MM.1S (cell line): ENCODE measurements around the gene STARD5.
A peak's percentile ranks its signal among the peaks of the same experiment; 100 is the strongest.

Source experiments
- DNase-seq: peaks from one replicate; pipeline ENCODE4 v3.0.0-alpha.2; 2015
- H2AFZ ChIP-seq: fragments of 300-600 bp; sonication (generic); 2 replicates; pipeline ENCODE4 v1.6.0; 2016; ENCODE audit warnings: antibody characterized with exemption, low read length
- H3F3A ChIP-seq: fragments of 300-600 bp; sonication (generic); 2 replicates; pipeline ENCODE4 v1.6.1; 2016; ENCODE audit warnings: mild to moderate bottlenecking, antibody characterized with exemption, low read length, moderate library complexity, mixed read lengths; ENCODE audit not compliant: insufficient read depth
- H3K27ac ChIP-seq: fragments of 300-600 bp; sonication (generic); 2 replicates; pipeline ENCODE4 v1.5.1; 2016; ENCODE audit warnings: mild to moderate bottlenecking, low read length
- H3K27me3 ChIP-seq: fragments of 300-600 bp; sonication (generic); replicated peaks from 2 replicates; pipeline ENCODE4 v1.6.0; 2016; ENCODE audit warnings: low read length; ENCODE audit not compliant: insufficient read depth
- H3K36me3 ChIP-seq: fragments of 300-600 bp; sonication (generic); replicated peaks from 2 replicates; pipeline ENCODE4 v1.6.1; 2016; ENCODE audit warnings: mild to moderate bottlenecking, low read length, mixed read lengths; ENCODE audit not compliant: insufficient read depth
- H3K4me1 ChIP-seq: fragments of 300-600 bp; sonication (generic); 2 replicates; pipeline ENCODE4 v1.6.1; 2016; ENCODE audit warnings: low read length, mixed read lengths
- H3K4me2 ChIP-seq: fragments of 300-600 bp; sonication (generic); 2 replicates; pipeline ENCODE4 v1.6.0; 2016; ENCODE audit warnings: low read depth, low read length
- H3K4me3 ChIP-seq: fragments of 300-600 bp; sonication (generic); 2 replicates; pipeline ENCODE4 v1.5.1; 2016; ENCODE audit warnings: low read length, mixed read lengths
- H3K79me2 ChIP-seq: fragments of 300-600 bp; sonication (generic); 2 replicates; pipeline ENCODE4 v1.6.1; 2016; ENCODE audit warnings: mixed run types, low read length, mixed read lengths
- H3K9ac ChIP-seq: fragments of 300-600 bp; sonication (generic); 2 replicates; pipeline ENCODE4 v1.6.1; 2016; ENCODE audit warnings: low read length, mixed read lengths
- H3K9me2 ChIP-seq: fragments of 300-600 bp; sonication (generic); replicated peaks from 2 replicates; pipeline ENCODE4 v1.6.1; 2016; ENCODE audit warnings: mild to moderate bottlenecking, low read length, mixed read lengths; ENCODE audit not compliant: insufficient read depth
- H3K9me3 ChIP-seq: fragments of 300-600 bp; sonication (generic); replicated peaks from 2 replicates; pipeline ENCODE4 v1.6.1; 2016; ENCODE audit warnings: mild to moderate bottlenecking, low read length, mixed read lengths; ENCODE audit not compliant: insufficient read depth
- H4K20me1 ChIP-seq: fragments of 300-600 bp; sonication (generic); 2 replicates; pipeline ENCODE4 v1.6.1; 2016; ENCODE audit warnings: mild to moderate bottlenecking, low read length, moderate library complexity, mixed read lengths; ENCODE audit not compliant: insufficient read depth
- EZH2 ChIP-seq: fragments of 300-600 bp; sonication (generic); optimal IDR thresholded peaks from 2 replicates; pipeline ENCODE3; 2017; ENCODE audit warnings: low read depth, mild to moderate bottlenecking, antibody characterized with exemption, low read length, mixed read lengths
- EZH2phosphoT487 ChIP-seq: fragments of 300-600 bp; sonication (generic); IDR thresholded peaks from 2 replicates; pipeline ENCODE4 v1.6.1; 2018; ENCODE audit warnings: antibody characterized with exemption, low read length
- TF ChIP-seq, protein P1 (sequence below): fragments of 300-600 bp; sonication (generic); IDR thresholded peaks from 2 replicates; pipeline ENCODE4 v1.5.1; 2016; ENCODE audit warnings: antibody characterized with exemption, low read length, mixed read lengths

STARD5 gene

DNA sequence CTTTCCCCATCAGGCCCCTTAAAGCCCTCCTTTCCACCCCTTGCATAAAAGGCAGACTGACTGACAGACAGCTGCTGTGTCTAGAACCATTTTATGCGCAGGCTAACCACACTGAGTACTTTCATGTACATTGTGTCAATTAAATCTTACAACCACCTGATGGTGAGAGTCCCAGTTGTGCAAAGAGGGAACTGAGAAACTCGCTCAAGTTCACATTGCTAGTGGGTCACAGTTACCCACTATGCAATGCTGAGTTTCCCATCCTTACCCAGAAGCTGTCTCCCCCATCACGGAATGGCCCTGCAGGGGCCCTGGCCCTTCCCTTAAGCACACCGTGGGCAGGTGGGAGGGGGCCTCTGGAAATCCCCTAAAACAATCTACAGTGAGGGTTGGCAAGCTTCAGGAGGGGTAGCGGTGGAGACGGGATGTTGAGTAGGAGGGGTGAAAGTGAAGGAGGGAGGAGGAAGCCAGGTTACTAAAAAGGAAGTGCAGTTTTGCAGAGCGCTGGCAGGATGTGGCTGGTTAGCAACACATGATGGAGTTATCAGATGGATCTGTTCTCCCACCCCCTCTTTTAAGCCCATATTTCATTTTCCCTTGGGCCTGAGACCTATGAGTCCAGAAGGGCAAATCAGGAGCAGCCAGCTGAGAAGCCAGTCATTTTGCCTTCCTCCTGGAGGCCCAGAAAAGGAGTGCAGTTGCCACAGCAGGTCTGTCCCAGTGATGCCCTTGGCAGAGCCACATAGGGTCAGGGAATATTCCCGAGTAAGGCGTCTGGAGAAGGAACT is 30.0 kb downstream of the STARD5 start:
- Histone ChIP-seq H3K9me3 (no peaks in the 10 kb centered on the region), H3K4me1 (peaks cover 67% of the 10 kb centered on the region), H3K4me2 (peak overlapping the region; percentile 84), H3K9me2 (no peaks in the 10 kb centered on the region), H3K4me3 (peak overlapping the region; percentile 51), H2AFZ (peak overlapping the region; percentile 55), H3K27me3 (no peaks in the 10 kb centered on the region), H3K79me2 (peaks cover 31% of the 10 kb centered on the region), H4K20me1 (no peaks in the 10 kb centered on the region), H3K9ac (peak overlapping the region; percentile 48), H3K27ac (peak overlapping the region; percentile 89), H3F3A (peaks cover 56% of the 10 kb centered on the region), H3K36me3 (no peaks in the 10 kb centered on the region)
- TF ChIP-seq EZH2phosphoT487 (no peak), EZH2 (no peak)
- peak; percentile 84 for DNase-seq

DNA sequence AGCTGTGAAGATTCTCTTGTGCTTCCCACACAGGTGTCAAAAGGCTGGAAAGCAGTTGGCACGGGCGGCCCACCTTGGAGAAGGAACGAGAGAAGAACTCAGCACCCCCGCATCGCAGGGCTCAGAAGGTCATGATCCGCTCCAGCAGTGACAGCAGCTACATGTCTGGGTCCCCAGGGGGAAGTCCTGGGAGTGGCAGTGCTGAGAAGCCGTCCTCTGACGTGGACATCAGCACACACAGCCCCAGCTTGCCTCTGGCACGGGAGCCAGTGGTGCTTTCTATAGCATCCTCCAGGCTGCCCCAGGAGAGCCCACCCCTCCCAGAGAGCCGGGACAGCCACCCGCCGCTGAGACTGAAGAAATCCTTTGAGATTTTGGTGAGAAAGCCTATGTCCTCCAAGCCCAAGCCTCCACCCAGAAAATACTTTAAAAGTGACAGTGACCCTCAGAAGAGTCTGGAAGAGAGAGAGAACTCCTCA is 31.4 kb downstream of the STARD5 start:
- no peaks in the 10 kb centered on the region for H3K9me2 ChIP-seq
- peak overlapping the region; percentile 48; the same call in 1 of the 2 replicates for H3K9ac ChIP-seq
- H3K36me3 ChIP-seq, result no peaks in the 10 kb centered on the region
- H3K27me3 ChIP-seq, result no peaks in the 10 kb centered on the region
- peaks cover 60% of the 10 kb centered on the region for H3K4me1 ChIP-seq
- H3K9me3 ChIP-seq, result no peaks in the 10 kb centered on the region
- H3K4me2 ChIP-seq, result peak overlapping the region; percentile 84
- no peak overlapping the region for H3K4me3 ChIP-seq
- H3K27ac ChIP-seq, result peak overlapping the region; percentile 89
- no peak for TF ChIP-seq EZH2phosphoT487
- TF ChIP-seq, protein P1, sequence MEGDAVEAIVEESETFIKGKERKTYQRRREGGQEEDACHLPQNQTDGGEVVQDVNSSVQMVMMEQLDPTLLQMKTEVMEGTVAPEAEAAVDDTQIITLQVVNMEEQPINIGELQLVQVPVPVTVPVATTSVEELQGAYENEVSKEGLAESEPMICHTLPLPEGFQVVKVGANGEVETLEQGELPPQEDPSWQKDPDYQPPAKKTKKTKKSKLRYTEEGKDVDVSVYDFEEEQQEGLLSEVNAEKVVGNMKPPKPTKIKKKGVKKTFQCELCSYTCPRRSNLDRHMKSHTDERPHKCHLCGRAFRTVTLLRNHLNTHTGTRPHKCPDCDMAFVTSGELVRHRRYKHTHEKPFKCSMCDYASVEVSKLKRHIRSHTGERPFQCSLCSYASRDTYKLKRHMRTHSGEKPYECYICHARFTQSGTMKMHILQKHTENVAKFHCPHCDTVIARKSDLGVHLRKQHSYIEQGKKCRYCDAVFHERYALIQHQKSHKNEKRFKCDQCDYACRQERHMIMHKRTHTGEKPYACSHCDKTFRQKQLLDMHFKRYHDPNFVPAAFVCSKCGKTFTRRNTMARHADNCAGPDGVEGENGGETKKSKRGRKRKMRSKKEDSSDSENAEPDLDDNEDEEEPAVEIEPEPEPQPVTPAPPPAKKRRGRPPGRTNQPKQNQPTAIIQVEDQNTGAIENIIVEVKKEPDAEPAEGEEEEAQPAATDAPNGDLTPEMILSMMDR, result no peak
- no peak for TF ChIP-seq EZH2
- H3F3A ChIP-seq, result peaks cover 51% of the 10 kb centered on the region
- H3K79me2 ChIP-seq, result peaks cover 18% of the 10 kb centered on the region
- no peaks in the 10 kb centered on the region for H4K20me1 ChIP-seq
- H2AFZ ChIP-seq, result no peak overlapping the region
- DNase-seq, result no peak

DNA sequence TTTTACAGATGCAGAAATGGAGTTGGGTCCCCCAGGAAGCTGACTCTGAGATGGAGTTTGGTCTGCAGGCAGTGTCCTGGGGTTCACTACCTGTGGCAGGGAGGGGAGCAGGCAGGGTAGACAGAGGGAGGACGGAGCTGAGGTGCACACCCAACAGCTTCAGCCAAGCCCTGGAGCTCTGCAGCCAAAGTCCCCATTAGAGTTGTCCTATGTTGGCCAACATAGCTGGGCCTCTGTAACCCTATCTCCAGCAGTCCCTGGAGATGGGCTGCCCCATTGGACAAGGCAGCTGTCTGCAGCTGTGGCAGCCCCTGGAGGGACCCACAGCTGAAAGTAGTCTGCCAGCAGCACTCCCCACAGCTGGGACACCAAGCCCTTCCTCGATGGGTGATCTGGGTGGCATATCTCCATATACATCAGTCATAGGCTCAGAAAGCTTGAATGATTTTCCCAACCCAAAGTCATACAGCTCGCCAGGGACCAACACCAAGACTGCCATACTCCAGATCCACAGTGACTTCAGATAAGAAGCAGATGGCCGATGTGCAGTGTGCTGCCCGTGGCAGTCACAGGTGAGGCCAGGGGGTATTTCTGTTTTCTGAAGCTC is 31.9 kb downstream of the STARD5 start:
- Histone ChIP-seq H3K9ac (no peak overlapping the region), H3K27ac (no peak overlapping the region), H3K9me3 (no peaks in the 10 kb centered on the region), H3K36me3 (no peaks in the 10 kb centered on the region), H3K4me2 (no peak overlapping the region; the same call in 1 of the 2 replicates), H3K4me1 (peaks cover 58% of the 10 kb centered on the region), H4K20me1 (no peaks in the 10 kb centered on the region), H2AFZ (no peak overlapping the region), H3K27me3 (no peaks in the 10 kb centered on the region), H3K4me3 (no peak overlapping the region), H3K79me2 (peaks cover 12% of the 10 kb centered on the region), H3K9me2 (no peaks in the 10 kb centered on the region), H3F3A (peaks cover 45% of the 10 kb centered on the region)
- TF ChIP-seq, protein P1, result no peak
- TF ChIP-seq EZH2, result no peak
- TF ChIP-seq EZH2phosphoT487, result no peak
- no peak for DNase-seq
